Measurements from ENCODE around the gene GATB.

Gene GATB

GRCh38 chr4:151676301-151676700 lies 84.5 kb downstream of the GATB start:
- H3K36me3 ChIP-seq = no peaks in the 10 kb centered on the region
- no peaks in the 10 kb centered on the region for H3K9me3 ChIP-seq
- H3K27me3 ChIP-seq = no peaks in the 10 kb centered on the region
- TF ChIP-seq CTCF (IDR thresholded peaks at IDR 0.05; ENCODE audit: low read depth, low read length) = no peak
- no peak overlapping the region for H3K4me3 ChIP-seq (ENCODE audit: low read depth, low read length)
- peak; percentile 69 for DNase-seq
- peaks cover 64% of the 10 kb centered on the region for H3K4me1 ChIP-seq

DNA sequence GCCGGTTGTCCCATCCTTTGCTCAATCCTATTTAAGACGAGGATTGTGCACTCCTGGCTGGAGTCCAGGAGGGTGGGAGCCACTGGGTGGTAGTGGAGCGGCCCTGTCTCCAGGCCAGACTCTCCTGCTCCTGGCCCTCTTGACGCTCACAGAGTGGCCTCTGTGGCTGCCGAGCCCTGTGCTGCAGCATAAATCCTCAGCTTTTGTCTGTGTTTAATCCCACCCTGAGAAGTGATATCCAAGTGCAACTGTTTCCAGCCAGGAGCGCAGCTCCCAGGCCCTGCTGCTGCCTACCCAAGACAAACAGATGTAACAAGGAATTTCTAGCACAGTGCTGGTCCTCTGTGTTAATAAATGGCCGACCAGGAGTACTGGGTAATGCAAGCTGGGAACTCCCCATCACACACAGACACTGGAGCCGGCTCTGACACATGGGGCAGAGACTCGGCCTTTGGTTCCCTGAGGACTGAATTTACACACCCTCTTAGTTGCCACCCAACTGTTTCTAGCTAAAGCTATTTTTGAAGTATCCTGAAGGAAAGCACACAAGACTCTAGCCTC lies 85.3 kb downstream of the GATB start:
- peak; percentile 53 for DNase-seq
- Histone ChIP-seq H3K9me3 (no peaks in the 10 kb centered on the region), H3K27me3 (no peaks in the 10 kb centered on the region), H3K4me1 (peaks cover 70% of the 10 kb centered on the region), H3K36me3 (no peaks in the 10 kb centered on the region), H3K4me3 (ENCODE audit: low read depth, low read length) (no peak overlapping the region)
- TF ChIP-seq CTCF (IDR thresholded peaks at IDR 0.05; ENCODE audit: low read depth, low read length) = no peak

DNA sequence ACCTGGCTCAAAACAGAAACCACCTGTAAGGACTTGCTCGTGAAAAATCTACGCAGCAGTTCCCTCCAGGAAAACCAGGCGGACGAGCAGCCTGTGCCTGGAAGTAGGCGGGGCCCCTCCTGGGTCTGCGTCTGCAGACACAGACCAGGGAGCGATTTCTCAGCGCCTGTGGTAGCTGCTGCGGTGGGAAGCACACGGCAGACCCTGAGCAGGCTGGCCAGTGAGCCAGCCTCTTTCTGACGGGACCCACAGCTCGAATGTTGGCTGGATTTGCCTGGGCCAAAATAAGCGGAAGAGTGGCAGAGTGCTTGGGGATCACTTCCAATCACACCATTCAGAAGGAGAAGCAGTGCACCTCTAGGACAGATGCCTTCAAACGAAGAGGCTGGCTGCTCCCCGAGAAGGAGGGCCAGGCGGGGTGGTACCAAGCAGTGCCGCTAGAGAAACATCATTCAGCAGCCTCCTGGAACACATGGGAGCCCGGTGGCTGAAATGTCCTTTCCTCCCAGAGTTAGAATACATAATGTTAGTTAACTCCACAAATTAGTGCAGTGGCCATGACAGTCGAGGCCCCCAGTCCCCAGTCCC lies 85.9 kb downstream of the GATB start:
- DNase-seq = peak; percentile 94
- no peaks in the 10 kb centered on the region for H3K27me3 ChIP-seq
- H3K4me3 ChIP-seq (ENCODE audit: low read depth, low read length) = peak overlapping the region; percentile 45
- H3K9me3 ChIP-seq = no peaks in the 10 kb centered on the region
- no peak for TF ChIP-seq CTCF (IDR thresholded peaks at IDR 0.05; ENCODE audit: low read depth, low read length)
- no peaks in the 10 kb centered on the region for H3K36me3 ChIP-seq
- H3K4me1 ChIP-seq = peaks cover 70% of the 10 kb centered on the region

DNA sequence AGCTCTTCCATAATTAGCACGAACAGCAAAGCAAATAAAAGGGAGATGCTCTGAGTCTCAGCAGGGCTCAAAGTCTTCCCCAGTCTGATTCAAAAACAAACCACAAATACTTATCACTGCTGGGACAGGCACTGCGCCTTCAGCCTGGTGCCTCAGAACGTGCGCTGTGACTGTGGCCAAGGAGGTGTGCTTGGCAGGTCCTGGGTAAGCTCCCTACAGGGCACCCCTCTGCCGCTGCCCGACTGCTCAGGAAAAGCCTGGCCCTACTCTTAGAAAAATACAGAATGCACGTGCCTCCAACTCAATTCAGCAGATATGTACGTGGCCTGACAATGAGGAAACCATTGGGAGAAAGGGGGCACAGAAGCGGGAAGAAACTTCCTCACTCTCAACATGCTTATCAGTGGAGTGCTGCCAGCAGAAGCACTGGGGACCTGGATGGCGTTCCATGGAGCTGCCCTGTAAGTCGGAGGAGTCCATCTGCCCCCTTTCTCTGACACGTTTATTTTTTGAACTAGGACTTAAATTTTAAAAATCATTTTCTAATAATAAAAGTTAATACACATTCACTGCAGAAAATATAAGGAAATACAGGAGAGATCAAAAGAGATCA lies 86.8 kb downstream of the GATB start:
- no peak for TF ChIP-seq CTCF (IDR thresholded peaks at IDR 0.05; ENCODE audit: low read depth, low read length)
- H3K9me3 ChIP-seq = no peaks in the 10 kb centered on the region
- no peaks in the 10 kb centered on the region for H3K36me3 ChIP-seq
- H3K4me3 ChIP-seq (ENCODE audit: low read depth, low read length) = peak overlapping the region; percentile 45
- H3K27me3 ChIP-seq = no peaks in the 10 kb centered on the region
- no peak for DNase-seq
- H3K4me1 ChIP-seq = peaks cover 66% of the 10 kb centered on the region

DNA sequence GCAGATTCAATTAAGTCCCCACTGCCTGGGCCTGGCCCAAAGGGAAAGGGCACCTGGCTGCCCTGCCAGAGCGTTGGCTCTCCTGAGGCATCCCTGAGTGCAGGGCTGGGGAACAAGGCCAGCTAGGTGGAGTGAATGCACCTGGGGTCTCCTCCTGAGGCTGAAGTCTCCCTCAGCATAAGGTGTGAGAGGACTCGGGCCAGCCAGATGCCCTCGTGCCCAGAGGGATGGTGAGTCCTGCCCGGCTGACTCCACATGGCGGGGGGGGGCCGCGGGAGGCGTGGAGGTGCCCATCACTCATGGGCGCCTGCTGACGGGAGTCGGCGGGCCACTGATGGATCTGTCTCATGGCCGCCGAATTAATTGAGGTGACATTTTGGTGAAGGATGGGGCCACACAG lies 87.8 kb downstream of the GATB start:
- Histone ChIP-seq H3K4me1 (peaks cover 62% of the 10 kb centered on the region), H3K27me3 (no peaks in the 10 kb centered on the region), H3K36me3 (no peaks in the 10 kb centered on the region), H3K9me3 (no peaks in the 10 kb centered on the region), H3K4me3 (ENCODE audit: low read depth, low read length) (no peak overlapping the region)
- TF ChIP-seq CTCF (IDR thresholded peaks at IDR 0.05; ENCODE audit: low read depth, low read length) = no peak
- DNase-seq = no peak

- Histone ChIP-seq H3K27me3 (no peaks in the 10 kb centered on the region), H3K36me3 (no peaks in the 10 kb centered on the region), H3K4me1 (peaks cover 53% of the 10 kb centered on the region), H3K4me3 (ENCODE audit: low read depth, low read length) (peak overlapping the region; percentile 9; the same call in 1 of the 2 replicates), H3K9me3 (no peaks in the 10 kb centered on the region)
- no peak for TF ChIP-seq CTCF (IDR thresholded peaks at IDR 0.05; ENCODE audit: low read depth, low read length)
- peak; percentile 75 for DNase-seq
Observed at GRCh38 chr4:151671541-151672059, 89.2 kb downstream of the GATB start.

Measured in BE2C (cell line).